ENCODE measurements around the gene MEIS1. TPM values are rescaled to one million over a fixed set of nuclear protein-coding genes. Genes with fewer than 3 reads are reported as not detected.

MEIS1 gene
- total and polyA plus RNA-seq, 5 experiments from 2014 or later: not detected

DNA sequence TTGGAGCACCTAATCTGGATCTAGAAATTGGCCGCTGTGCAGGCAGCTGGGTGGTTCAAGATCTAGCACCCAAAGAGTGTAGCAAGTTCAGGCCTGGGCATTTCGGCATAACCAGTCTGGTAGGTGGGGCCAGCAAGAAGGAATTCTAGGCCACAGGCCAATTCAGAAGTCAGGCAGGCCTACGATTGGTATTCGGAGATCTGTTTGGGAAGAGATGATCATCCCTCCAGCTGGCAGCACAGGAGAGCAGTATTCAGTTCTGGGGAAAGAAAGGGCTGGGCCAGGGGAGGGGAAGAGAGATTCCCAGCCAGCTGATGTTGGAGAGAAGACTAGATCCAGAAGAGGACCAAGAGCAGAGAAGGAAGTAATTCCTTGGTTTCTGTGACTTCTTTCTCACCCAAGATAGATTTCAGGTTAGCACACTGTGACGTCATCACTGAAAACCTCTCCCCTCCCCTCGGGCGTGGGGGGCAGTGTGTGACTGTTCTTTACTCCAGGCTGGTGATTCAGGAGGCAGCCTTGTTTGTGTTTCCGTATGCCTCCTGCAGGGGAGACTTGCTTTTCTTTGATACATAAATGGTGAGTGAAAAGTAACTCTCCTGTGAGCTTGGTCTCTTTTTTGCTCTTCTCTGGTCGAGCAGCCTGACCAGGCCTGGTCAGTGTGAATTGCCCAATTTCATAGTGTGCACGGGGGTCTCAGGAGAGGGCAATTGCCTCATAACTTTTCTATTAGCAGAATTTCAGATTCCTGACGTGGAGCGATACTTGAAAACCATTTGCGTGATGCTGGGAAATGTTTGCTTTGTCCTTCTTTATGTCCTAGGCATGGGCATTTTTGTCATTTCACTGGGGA, 61.1 kb downstream of the MEIS1 start:
- no peak for ATAC-seq
- POLR2A ChIA-PET: no interaction called here

DNA sequence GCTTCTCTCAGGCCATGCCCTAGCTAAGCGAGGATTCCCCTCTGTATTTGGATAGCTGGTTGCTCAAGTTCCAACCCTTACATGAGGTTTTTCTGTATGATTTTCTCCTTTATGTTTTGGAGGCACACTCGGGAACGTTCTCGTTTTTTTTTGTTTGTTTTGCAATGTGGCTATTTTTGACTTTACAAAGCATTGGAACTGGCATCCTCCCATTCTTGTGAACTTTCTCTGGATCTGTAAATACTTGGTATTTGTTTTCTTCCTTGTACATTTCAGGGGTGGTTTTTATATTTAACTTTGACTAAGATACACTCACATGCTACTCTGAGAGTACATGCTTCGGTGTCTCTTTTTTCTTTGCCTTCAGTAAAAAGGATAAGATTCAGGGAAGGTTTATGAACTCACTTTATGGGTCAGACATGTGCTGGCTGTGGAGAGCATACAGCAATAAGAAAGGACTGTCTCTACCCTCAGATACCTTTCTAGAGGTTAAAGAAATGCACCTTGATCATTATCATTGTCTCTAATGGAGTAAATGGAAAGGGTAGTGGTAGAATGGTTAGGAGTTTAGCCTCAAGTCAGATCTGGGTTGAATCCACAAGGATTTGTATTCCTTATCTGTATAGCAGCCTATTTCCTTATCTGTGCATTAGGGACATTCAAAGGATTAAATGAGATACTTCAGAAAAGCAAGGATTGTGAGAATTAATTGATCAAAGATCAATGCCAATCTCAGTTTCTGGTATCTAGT, 61.9 kb downstream of the MEIS1 start:
- Mint-ChIP-seq H3K36me3 (no peaks in the 10 kb centered on the region), H3K27me3 (peaks cover 0 to 15% (median 3%) of the 10 kb centered on the region in 5 donors), H3K4me1 (no peaks in the 10 kb centered on the region), H3K27ac (no peak overlapping the region), H3K4me3 (no peak overlapping the region), H3K9me3 (peaks cover 0 to 10% (median 0%) of the 10 kb centered on the region in 9 donors)
- POLR2A ChIA-PET: no interaction called here
- DNase-seq (no peak), ATAC-seq (no peak)

More for the DNA sequence above, 61.1 kb downstream of the MEIS1 start:
- peaks cover 0 to 15% (median 3%) of the 10 kb centered on the region in 5 donors for H3K27me3 Mint-ChIP-seq
- H3K4me1 Mint-ChIP-seq: no peaks in the 10 kb centered on the region
- no peaks in the 10 kb centered on the region for H3K36me3 Mint-ChIP-seq
- peaks cover 0 to 10% (median 0%) of the 10 kb centered on the region in 9 donors for H3K9me3 Mint-ChIP-seq
- H3K4me3 Mint-ChIP-seq: no peak overlapping the region
- no peak for DNase-seq
- no peak overlapping the region for H3K27ac Mint-ChIP-seq

DNA sequence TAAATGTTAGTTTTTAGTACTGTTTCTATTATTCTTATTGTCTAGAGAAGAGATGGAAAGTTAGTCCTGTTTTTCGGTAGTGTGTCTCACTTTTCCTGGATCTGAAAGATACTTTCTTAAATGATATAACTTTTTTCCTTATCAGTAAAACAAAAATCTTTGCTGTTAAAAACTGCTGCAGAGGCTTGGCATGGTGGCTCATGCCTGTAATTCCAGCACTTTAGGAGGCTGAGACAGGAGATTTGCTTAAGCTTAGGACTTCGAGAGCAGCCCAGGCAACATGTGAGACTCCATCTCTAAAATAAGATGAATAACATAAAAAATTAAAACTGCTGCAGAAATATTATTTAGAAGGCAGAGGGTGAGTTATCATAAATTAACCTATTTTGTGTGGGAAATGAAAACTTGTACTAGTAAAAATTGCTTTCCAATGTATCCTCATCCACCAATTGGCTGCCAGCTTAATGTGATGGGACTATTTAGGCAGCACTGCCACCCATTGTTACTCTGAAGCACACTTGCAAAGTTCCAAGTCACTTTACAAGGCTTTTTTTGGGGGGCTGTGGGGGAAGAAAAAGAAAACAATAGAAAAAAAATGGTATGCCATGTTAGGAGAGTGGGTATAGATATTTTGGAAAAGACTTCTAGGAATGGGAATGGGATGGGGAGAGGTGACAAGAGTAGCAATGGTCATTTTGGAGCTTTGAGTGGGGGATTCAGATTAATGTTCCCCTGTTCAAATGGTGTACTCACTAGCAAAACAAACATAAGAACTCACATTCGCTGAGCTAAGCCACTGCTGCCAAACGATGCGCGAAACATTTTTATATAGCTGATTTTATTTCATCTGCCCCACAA, 62.7 kb downstream of the MEIS1 start:
- Mint-ChIP-seq H3K36me3 (no peaks in the 10 kb centered on the region), H3K4me3 (no peak overlapping the region), H3K27me3 (peaks cover 0 to 18% (median 3%) of the 10 kb centered on the region in 5 donors), H3K9me3 (peaks cover 0 to 10% (median 0%) of the 10 kb centered on the region in 9 donors), H3K27ac (no peak overlapping the region), H3K4me1 (no peaks in the 10 kb centered on the region)
- POLR2A ChIA-PET: no interaction called here
- DNase-seq (no peak), ATAC-seq (no peak)

DNA sequence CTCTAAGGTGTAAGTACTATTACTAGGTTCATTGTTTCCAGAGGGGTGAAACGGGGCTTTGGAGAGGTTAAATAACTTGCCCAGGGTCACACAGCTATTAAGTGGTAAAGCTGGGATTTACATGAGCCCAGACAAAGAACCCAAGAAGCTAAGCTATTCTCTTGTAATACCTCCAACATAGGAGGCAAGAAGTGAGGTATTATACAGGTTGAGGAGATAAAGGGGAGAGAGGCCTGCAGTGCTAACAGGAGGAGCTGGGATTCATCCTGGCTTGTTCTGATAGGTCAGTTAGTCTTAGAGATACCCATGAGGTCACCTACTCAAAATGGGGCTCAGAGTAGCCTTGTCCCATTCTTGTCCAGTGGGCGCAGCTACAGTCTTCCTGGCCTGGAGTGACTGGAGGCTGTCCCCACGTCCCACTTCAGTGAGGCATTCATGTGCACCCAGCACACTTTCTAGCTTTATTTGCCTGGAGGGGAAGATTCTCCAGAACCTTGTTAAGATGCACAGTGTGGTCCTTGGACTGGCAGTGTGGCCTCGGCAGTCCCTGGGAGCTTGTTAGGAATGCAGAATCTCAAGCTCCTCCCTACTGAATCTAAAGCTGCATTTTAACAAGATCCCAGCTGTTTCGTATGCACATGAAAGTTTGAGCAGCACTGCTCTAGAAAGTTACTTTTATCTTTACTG, 63.5 kb downstream of the MEIS1 start:
- POLR2A ChIA-PET: no interaction called here
- no peak for DNase-seq
- Mint-ChIP-seq H3K36me3 (no peaks in the 10 kb centered on the region), H3K27ac (no peak overlapping the region), H3K9me3 (peaks cover 0 to 7% (median 0%) of the 10 kb centered on the region in 9 donors), H3K27me3 (peaks cover 0 to 18% (median 3%) of the 10 kb centered on the region in 5 donors), H3K4me1 (no peaks in the 10 kb centered on the region), H3K4me3 (no peak overlapping the region)
- ATAC-seq: no peak

DNA sequence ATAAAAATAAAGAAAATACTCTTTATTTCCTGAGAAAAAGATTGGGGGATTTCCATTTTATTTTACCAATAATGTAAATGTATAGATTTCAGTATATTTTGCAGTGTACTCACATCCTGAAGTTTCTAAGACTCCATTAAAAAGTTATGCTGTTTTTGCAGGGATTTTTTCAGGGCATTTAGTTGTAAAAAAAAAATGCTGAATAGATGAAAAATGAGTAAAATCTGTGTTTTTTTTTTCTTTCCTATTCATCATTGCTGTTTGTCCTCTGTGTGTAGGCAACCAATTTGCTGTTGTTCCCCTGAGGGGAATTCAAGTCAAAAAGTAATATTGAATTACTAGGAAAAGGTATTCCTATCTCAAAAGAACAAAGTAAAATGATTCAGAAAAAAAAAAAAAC, 66.3 kb downstream of the MEIS1 start:
- Mint-ChIP-seq H3K36me3 (no peaks in the 10 kb centered on the region), H3K4me3 (no peak overlapping the region), H3K4me1 (no peaks in the 10 kb centered on the region), H3K27ac (no peak overlapping the region), H3K27me3 (peaks cover 0 to 15% (median 3%) of the 10 kb centered on the region in 5 donors), H3K9me3 (peaks cover 0 to 2% (median 0%) of the 10 kb centered on the region in 9 donors)
- DNase-seq (no peak), ATAC-seq (no peak)
- POLR2A ChIA-PET: no interaction called here

DNA sequence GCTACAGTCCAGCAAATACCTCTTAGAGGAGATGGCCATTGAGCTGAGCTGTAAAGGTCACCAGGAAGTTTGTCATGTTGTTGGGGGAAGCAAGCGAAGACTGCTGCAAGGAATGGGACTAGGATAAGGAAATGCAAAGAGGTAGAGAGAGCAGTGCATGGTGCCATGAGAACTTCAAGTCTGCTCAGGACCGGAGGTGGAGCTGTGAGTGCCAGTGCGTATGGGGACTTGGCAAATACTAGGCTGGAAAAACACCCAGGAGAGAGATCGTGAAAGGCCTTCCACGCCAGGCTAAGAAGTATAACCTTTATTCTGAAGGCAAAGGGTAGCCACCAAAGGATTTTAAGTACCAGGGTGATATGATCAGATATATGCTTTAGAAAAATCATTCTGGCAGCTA, 71.3 kb downstream of the MEIS1 start:
- POLR2A ChIA-PET: no interaction called here

DNA sequence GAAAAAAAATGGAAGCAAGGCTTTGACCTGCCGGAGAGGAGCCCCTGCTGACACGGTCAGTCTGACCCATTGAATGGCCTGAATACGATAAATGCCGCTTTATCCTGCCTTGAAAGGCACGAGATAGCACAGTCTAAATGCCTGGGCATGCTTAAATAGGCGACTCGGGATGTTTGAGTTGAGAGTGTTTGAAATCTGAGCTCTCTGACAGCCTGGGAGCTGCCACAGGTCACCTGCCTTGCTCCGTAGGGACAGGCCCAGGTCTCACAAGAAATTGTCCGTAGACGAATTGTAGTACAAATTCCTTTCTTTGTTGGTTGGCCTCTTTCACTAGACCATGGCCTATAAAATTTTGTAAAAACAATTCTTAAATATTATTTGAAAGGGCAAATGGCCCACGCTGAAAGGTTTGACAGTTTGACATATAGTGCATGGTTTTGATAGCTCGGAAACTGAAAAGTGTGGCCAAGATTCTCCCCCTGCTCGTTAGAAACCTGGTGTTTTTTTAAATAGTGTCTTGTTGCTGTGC, 72.8 kb downstream of the MEIS1 start:
- H3K9me3 Mint-ChIP-seq: peaks cover 0 to 2% (median 0%) of the 10 kb centered on the region in 9 donors
- no peak overlapping the region for H3K4me3 Mint-ChIP-seq
- POLR2A ChIA-PET: no interaction called here
- DNase-seq (no peak), ATAC-seq (no peak)
- no peaks in the 10 kb centered on the region for H3K36me3 Mint-ChIP-seq
- peaks cover 0 to 42% (median 8%) of the 10 kb centered on the region in 5 donors for H3K27me3 Mint-ChIP-seq
- no peaks in the 10 kb centered on the region for H3K4me1 Mint-ChIP-seq
- H3K27ac Mint-ChIP-seq: no peak overlapping the region

More for the DNA sequence above, 71.3 kb downstream of the MEIS1 start:
- Mint-ChIP-seq H3K36me3 (no peaks in the 10 kb centered on the region), H3K27ac (no peak overlapping the region), H3K27me3 (peaks cover 0 to 42% (median 8%) of the 10 kb centered on the region in 5 donors), H3K4me3 (no peak overlapping the region), H3K4me1 (no peaks in the 10 kb centered on the region), H3K9me3 (peaks cover 0 to 2% (median 0%) of the 10 kb centered on the region in 9 donors)
- DNase-seq: no peak
- ATAC-seq: no peak

DNA sequence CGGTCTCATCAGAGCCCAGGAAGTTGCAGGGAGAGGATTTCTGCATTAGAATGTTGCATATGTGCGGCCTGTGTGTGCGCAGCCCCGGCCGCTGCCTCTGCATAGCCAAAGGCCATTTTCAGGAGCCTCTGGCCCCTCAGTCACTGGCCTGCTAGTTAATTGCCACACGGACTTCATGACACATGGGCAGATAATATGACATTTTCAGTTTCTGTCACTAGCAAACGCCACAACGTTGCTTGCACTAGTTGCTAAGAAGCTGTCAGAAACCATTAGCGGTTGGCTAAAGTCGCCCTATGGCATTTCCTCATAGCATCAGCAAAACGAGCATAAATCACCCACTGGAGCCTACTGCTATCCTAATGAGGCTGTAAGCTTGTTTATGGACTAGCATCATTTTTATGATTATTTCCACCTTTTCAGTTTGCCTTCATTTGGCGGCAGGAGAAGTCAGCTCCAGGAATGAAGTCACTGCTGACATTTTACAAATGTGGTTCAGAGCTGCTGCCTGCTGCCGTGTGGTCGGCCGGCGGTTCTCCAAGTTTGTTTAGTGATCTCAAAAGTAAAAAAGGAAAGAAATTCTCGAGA, 73.7 kb downstream of the MEIS1 start:
- ATAC-seq (no peak), DNase-seq (no peak)
- no peak overlapping the region for H3K4me3 Mint-ChIP-seq
- no peak overlapping the region for H3K27ac Mint-ChIP-seq
- H3K9me3 Mint-ChIP-seq: peaks cover 0 to 2% (median 0%) of the 10 kb centered on the region in 9 donors
- no peaks in the 10 kb centered on the region for H3K36me3 Mint-ChIP-seq
- no peaks in the 10 kb centered on the region for H3K4me1 Mint-ChIP-seq
- peaks cover 0 to 42% (median 8%) of the 10 kb centered on the region in 5 donors for H3K27me3 Mint-ChIP-seq
- POLR2A ChIA-PET: no interaction called here

DNA sequence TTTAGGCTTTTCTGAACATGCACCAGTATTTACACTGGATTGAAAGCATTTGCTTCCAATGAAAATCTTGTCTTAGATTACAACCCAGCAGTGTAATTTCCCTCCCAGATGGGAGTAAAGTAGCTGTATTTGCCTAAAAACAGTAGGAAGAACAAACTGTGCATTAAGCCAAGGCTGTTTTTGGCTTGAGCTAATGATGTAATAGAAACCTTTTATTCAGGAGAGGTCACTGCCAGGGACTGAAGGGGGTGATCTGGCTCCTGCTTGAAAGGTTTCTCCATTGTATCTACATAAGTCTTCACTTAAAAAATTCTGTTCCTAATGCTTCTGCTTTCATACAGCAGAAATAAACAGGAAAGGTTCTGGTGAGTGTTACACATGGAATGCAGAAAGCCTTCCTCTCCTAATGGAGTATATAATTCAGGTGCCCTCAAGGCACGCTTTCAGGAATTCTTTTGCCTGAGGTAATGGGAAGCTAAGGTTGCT, 74.4 kb downstream of the MEIS1 start:
- no peak for ATAC-seq
- peaks cover 0 to 42% (median 8%) of the 10 kb centered on the region in 5 donors for H3K27me3 Mint-ChIP-seq
- H3K9me3 Mint-ChIP-seq: peaks cover 0 to 2% (median 0%) of the 10 kb centered on the region in 9 donors
- no peak overlapping the region for H3K27ac Mint-ChIP-seq
- H3K36me3 Mint-ChIP-seq: no peaks in the 10 kb centered on the region
- POLR2A ChIA-PET: no interaction called here
- no peaks in the 10 kb centered on the region for H3K4me1 Mint-ChIP-seq
- DNase-seq: no peak
- H3K4me3 Mint-ChIP-seq: no peak overlapping the region

DNA sequence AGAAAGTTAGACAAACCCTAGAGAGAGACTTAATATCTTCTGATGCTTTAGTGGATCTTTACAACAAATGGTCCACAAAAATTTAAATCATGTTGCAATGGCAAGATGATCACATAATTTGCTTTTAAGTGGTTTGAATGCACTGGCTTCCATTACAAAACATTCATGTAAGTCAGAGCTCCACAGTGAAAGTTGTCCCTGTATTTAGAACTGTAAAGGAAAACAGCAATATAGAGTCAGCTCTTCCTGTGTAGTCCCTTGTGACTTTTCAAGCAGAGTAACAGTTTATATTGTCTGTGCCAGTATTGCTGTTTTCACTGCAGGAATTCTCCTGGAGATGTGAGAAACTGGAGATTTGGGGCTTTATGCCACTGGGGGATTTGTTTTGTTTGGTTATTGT, 77.7 kb downstream of the MEIS1 start:
- H3K27me3 Mint-ChIP-seq: peaks cover 0 to 20% (median 5%) of the 10 kb centered on the region in 5 donors
- H3K4me3 Mint-ChIP-seq: no peak overlapping the region
- H3K36me3 Mint-ChIP-seq: no peaks in the 10 kb centered on the region
- ATAC-seq (no peak), DNase-seq (no peak)
- no peaks in the 10 kb centered on the region for H3K4me1 Mint-ChIP-seq
- POLR2A ChIA-PET: no interaction called here
- no peak overlapping the region for H3K27ac Mint-ChIP-seq
- H3K9me3 Mint-ChIP-seq: no peaks in the 10 kb centered on the region

DNA sequence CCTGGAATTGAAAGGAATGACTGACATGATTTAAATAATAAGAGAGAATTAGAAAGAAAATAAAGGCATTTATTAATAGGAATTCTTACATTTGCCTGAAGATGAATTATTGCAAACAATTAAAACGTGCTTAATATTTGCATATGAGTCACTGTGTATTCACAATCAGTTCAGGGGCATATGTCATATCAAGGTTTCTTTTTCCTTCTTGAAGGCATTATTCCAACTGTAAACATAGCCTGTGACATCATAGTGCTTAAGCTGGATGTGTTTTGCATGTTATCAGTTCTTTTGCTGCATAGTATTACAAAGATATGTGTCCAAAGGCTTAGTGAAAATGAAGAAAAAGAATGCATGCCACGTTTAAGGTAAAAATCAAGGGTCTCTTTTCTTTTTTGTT, 80.8 kb downstream of the MEIS1 start:
- no peak for DNase-seq

More for the DNA sequence above, 80.8 kb downstream of the MEIS1 start:
- Mint-ChIP-seq H3K36me3 (no peaks in the 10 kb centered on the region), H3K27me3 (peaks cover 0 to 5% (median 0%) of the 10 kb centered on the region in 5 donors), H3K4me3 (no peak overlapping the region), H3K4me1 (no peaks in the 10 kb centered on the region), H3K9me3 (peaks cover 0 to 2% (median 0%) of the 10 kb centered on the region in 9 donors), H3K27ac (no peak overlapping the region)
- POLR2A ChIA-PET: no interaction called here
- no peak for ATAC-seq
